Keratinocyte (primary cell): ENCODE data around the gene KCNJ14. TPM values are rescaled to one million over a fixed set of nuclear protein-coding genes. Genes with fewer than 3 reads are reported as not detected.

Experiments
- DNase-seq: peaks from one replicate; pipeline ENCODE4 v3.0.0-alpha.2; 2011; ENCODE audit warnings: low read depth, missing footprints, low spot score
- FAIRE-seq: peaks from 2 replicates; lab custom pipeline; 2011; peaks lifted over from hg19 to GRCh38; lab: Jason Lieb, UNC
- H2AFZ ChIP-seq: 2 replicates; pipeline ENCODE4 v1.6.0; 2012; ENCODE audit warnings: low read length, control low read depth, inconsistent platforms; ENCODE audit not compliant: control insufficient read depth
- H3K27ac ChIP-seq: 2 replicates; pipeline ENCODE4 v1.5.1; 2011; ENCODE audit warnings: low read length; ENCODE audit not compliant: control insufficient read depth, insufficient read depth
- H3K27me3 ChIP-seq: 3 replicates; pipeline ENCODE4 v1.6.0; 2011; ENCODE audit warnings: low read length; ENCODE audit not compliant: control insufficient read depth, insufficient read depth; ENCODE audit errors: extremely low read depth
- H3K36me3 ChIP-seq, 2 experiments: 2 replicates in 1 of 2; 3 replicates in 1 of 2; pipeline ENCODE4 v1.5.1; 2011; ENCODE audit warnings: low read length in 2 of 2, mild to moderate bottlenecking in 1 of 2; ENCODE audit not compliant: control insufficient read depth in 2 of 2, insufficient read depth in 2 of 2; ENCODE audit errors: extremely low read depth in 1 of 2
- H3K4me1 ChIP-seq: 3 replicates; pipeline ENCODE4 v1.5.1; 2011; ENCODE audit warnings: low read length; ENCODE audit not compliant: control insufficient read depth, insufficient read depth; ENCODE audit errors: extremely low read depth
- H3K4me2 ChIP-seq: 3 replicates; pipeline ENCODE4 v1.6.0; 2011; ENCODE audit warnings: low read depth, low read length; ENCODE audit not compliant: control insufficient read depth, insufficient read depth; ENCODE audit errors: extremely low read depth
- H3K4me3 ChIP-seq, 3 experiments: fragments of 200-600 bp in 1 of 3; sonication (generic) in 1 of 3; 2 replicates in 2 of 3; 3 replicates in 1 of 3; pipeline ENCODE4 v1.5.1; 2011 to 2016; ENCODE audit warnings: low read length in 3 of 3, mild to moderate bottlenecking in 3 of 3, control low read depth in 2 of 3, inconsistent platforms in 1 of 3, low read depth in 1 of 3, mixed read lengths in 1 of 3, mixed run types in 1 of 3, moderate library complexity in 1 of 3; ENCODE audit not compliant: control insufficient read depth in 2 of 3, insufficient read depth in 2 of 3; ENCODE audit errors: extremely low read depth in 1 of 3
- H3K79me2 ChIP-seq: 2 replicates; pipeline ENCODE4 v1.6.0; 2012; ENCODE audit warnings: low read length; ENCODE audit not compliant: control insufficient read depth, insufficient read depth
- H3K9ac ChIP-seq: 3 replicates; pipeline ENCODE4 v1.6.0; 2011; ENCODE audit warnings: low read length; ENCODE audit not compliant: control insufficient read depth, insufficient read depth; ENCODE audit errors: extremely low read depth
- H3K9me1 ChIP-seq: 3 replicates; pipeline ENCODE4 v1.6.0; 2011; ENCODE audit warnings: low read length; ENCODE audit not compliant: control insufficient read depth, insufficient read depth; ENCODE audit errors: extremely low read depth
- H3K9me3 ChIP-seq: 2 replicates; pipeline ENCODE4 v1.5.1; 2012; ENCODE audit warnings: low read depth, low read length; ENCODE audit not compliant: control insufficient read depth
- H4K20me1 ChIP-seq: 3 replicates; pipeline ENCODE4 v1.6.0; 2011; ENCODE audit warnings: low read length; ENCODE audit not compliant: control insufficient read depth, insufficient read depth; ENCODE audit errors: extremely low read depth
- CTCF ChIP-seq, 3 experiments: IDR thresholded peaks in 1 of 3; conservative IDR thresholded peaks in 1 of 3; optimal IDR thresholded peaks in 1 of 3; 2 replicates in 2 of 3; 3 replicates in 1 of 3; pipeline versions ENCODE3 to v1.5.1; 2011; ENCODE audit warnings: low read length in 3 of 3, mild to moderate bottlenecking in 3 of 3, moderate library complexity in 2 of 3, control low read depth in 1 of 3, inconsistent platforms in 1 of 3; ENCODE audit not compliant: insufficient read depth in 2 of 3; ENCODE audit errors: extremely low read depth in 1 of 3
- EZH2 ChIP-seq: IDR thresholded peaks from one replicate; pipeline ENCODE4 v1.6.1; 2012; ENCODE audit warnings: inconsistent platforms, mild to moderate bottlenecking, low read length, moderate library complexity
- dilution Hi-C: fragments of 300-500 bp; cut with MboI; formaldehyde crosslinking; loops from one replicate; pipeline ENCODE4 v1.7.0; 2020; ENCODE audit warnings: low sequenced_read_pairs; ENCODE audit not compliant: extremely low pct_ligation_motif_present
- polyA plus RNA-seq, 5 experiments: library from polyadenylated mRNA; depleted of rRNA in 3 of 5; stranded (reverse) in 3 of 5; stranded (forward) in 1 of 5; unstranded in 1 of 5; fragments of >200 nt; gene quantifications; 1 replicate in 1 of 5; 2 replicates in 3 of 5; 3 replicates in 1 of 5; pipeline versions ENCODE4 v1.2.1 to v1.2.3, GENCODE V29; 2011 to 2012; ENCODE audit warnings: missing spikeins in 2 of 5, low read depth in 1 of 5, low replicate concordance in 1 of 5

KCNJ14 gene
- polyA plus RNA-seq, 1 donor (not counting 4 experiments of a cell fraction or from before 2014, with no cell fraction given), result 0.39 TPM

- Histone ChIP-seq H3K36me3 (no peaks in the 10 kb centered on the region), H3K27ac (peak overlapping the region; percentile 67), H3K9me3 (no peaks in the 10 kb centered on the region), H3K27me3 (peaks cover 6% of the 10 kb centered on the region), H3K4me3 (peak overlapping the region; percentile 54 to 74 (median 72)), H2AFZ (peak overlapping the region; percentile 91), H4K20me1 (no peaks in the 10 kb centered on the region), H3K79me2 (no peaks in the 10 kb centered on the region), H3K9ac (peak overlapping the region; percentile 86), H3K9me1 (no peaks in the 10 kb centered on the region), H3K4me2 (peak overlapping the region; percentile 87), H3K4me1 (peaks cover 15% of the 10 kb centered on the region)
- dilution Hi-C loops, result no loop called here
- FAIRE-seq, result no peak
- TF ChIP-seq EZH2, result no peak
- TF ChIP-seq CTCF (optimal IDR thresholded peaks at IDR 0.05 in 1 of 3, IDR thresholded peaks at IDR 0.05 in 1 of 3, conservative IDR thresholded peaks at IDR 0.05 in 1 of 3; ENCODE audit: extremely low read depth in 1 of 3, insufficient read depth in 2 of 3, low read length in 3 of 3), result no peak
- no peak for DNase-seq
Observed at GRCh38 chr19:48493718-48494401, 38.5 kb downstream of the KCNJ14 start.

- no peaks in the 10 kb centered on the region for H3K79me2 ChIP-seq
- TF ChIP-seq CTCF (optimal IDR thresholded peaks at IDR 0.05 in 1 of 3, IDR thresholded peaks at IDR 0.05 in 1 of 3, conservative IDR thresholded peaks at IDR 0.05 in 1 of 3; ENCODE audit: extremely low read depth in 1 of 3, insufficient read depth in 2 of 3, low read length in 3 of 3) (no peak), EZH2 (no peak)
- no peaks in the 10 kb centered on the region for H3K9me3 ChIP-seq
- peaks cover 6% of the 10 kb centered on the region for H3K27me3 ChIP-seq
- H3K4me1 ChIP-seq, result peaks cover 11% of the 10 kb centered on the region
- H3K36me3 ChIP-seq, result no peaks in the 10 kb centered on the region
- H2AFZ ChIP-seq, result no peak overlapping the region
- dilution Hi-C loops, result no loop called here
- H3K4me2 ChIP-seq, result no peak overlapping the region
- H3K9ac ChIP-seq, result no peak overlapping the region
- no peaks in the 10 kb centered on the region for H4K20me1 ChIP-seq
- DNase-seq, result no peak
- H3K27ac ChIP-seq, result no peak overlapping the region
- no peaks in the 10 kb centered on the region for H3K9me1 ChIP-seq
- no peak overlapping the region for H3K4me3 ChIP-seq
- no peak for FAIRE-seq
Observed at GRCh38 chr19:48495396-48495795, 40.0 kb downstream of the KCNJ14 start.
